A549 (cell line): ENCODE measurements around the gene PNPLA3. TPM values are rescaled to one million over a fixed set of nuclear protein-coding genes. Genes with fewer than 3 reads are reported as not detected.

Source experiments
- ATAC-seq, 2 experiments: fragments of 200-7000 bp in 1 of 2; fragments of >200 bp in 1 of 2; cut with Nextera tagmentation in 1 of 2; cut with Tn5 transposase in 1 of 2; 3 replicates each; pipeline versions ENCODE4 v1.8.0 to v1.9.1; 2018 to 2020; ENCODE audit warnings: mild to moderate bottlenecking in 1 of 2, moderate library complexity in 1 of 2
- CTCF ChIA-PET: fragments of 300-600 bp; sonication (Branson Sonifier 250); formaldehyde crosslinking; extraction: SDS; loops from one replicate; lab custom pipeline; 2021; ENCODE audit warnings: antibody characterized with exemption, inconsistent platforms; lab: Yijun Ruan, JAX
- POLR2A ChIA-PET: fragments of 350-600 bp; formaldehyde crosslinking; extraction: SDS; loops from one replicate; lab custom pipeline; 2021; ENCODE audit warnings: antibody characterized with exemption, inconsistent platforms; lab: Yijun Ruan, JAX
- DNase-seq, 2 experiments: peaks; one replicate each; pipeline versions ENCODE4 v3.0.0 to v3.0.0-alpha.2; 2011 to 2016; ENCODE audit warnings: low read depth in 1 of 2, low spot score in 1 of 2
- FAIRE-seq: peaks from 2 replicates; lab custom pipeline; 2011; peaks lifted over from hg19 to GRCh38; lab: Jason Lieb, UNC
- H3K27ac ChIP-seq, 2 experiments: fragments of >200 bp; sonication (Bioruptor Twin); formaldehyde crosslinking; 3 replicates each; pipeline ENCODE4 v1.5.1; 2016 to 2017
- H3K4me1 ChIP-seq: fragments of >200 bp; sonication (Bioruptor Twin); formaldehyde crosslinking; 3 replicates; pipeline ENCODE4 v1.6.1; 2016
- H3K4me2 ChIP-seq: fragments of >200 bp; sonication (Bioruptor Twin); formaldehyde crosslinking; 3 replicates; pipeline ENCODE4 v1.6.1; 2016
- H3K4me3 ChIP-seq: fragments of >200 bp; sonication (Bioruptor Twin); formaldehyde crosslinking; 3 replicates; pipeline ENCODE4 v1.5.1; 2016
- H3K9me3 ChIP-seq: fragments of >200 bp; sonication (Bioruptor Twin); formaldehyde crosslinking; 3 replicates; pipeline ENCODE4 v1.6.1; 2016
- BCL3 ChIP-seq: fragments of >200 bp; sonication (Bioruptor Twin); formaldehyde crosslinking; IDR thresholded peaks from 3 replicates; pipeline ENCODE4 v1.6.1; 2016
- CEBPB ChIP-seq, 2 experiments: fragments of >200 bp in 1 of 2; sonication (Bioruptor Twin) in 1 of 2; formaldehyde crosslinking in 1 of 2; IDR thresholded peaks; 2 replicates each; pipeline ENCODE4 v1.6.1; 2012 to 2016
- CHD4 ChIP-seq: fragments of 200-600 bp; sonication (generic); IDR thresholded peaks from 2 replicates; pipeline ENCODE4 v1.6.1; 2016; ENCODE audit warnings: antibody characterized with exemption, mild to moderate bottlenecking, borderline replicate concordance
- CTCF ChIP-seq: fragments of >200 bp; sonication (Bioruptor Twin); formaldehyde crosslinking; IDR thresholded peaks from 3 replicates; pipeline ENCODE4 v1.5.1; 2016
- EHF ChIP-seq: fragments of 250-450 bp; sonication (Bioruptor Pico); IDR thresholded peaks from 2 replicates; pipeline ENCODE4 v1.5.0; 2020; ENCODE audit warnings: mild to moderate bottlenecking
- EHMT2 ChIP-seq: fragments of 200-600 bp; sonication (generic); IDR thresholded peaks from 2 replicates; pipeline ENCODE4 v1.6.1; 2016; ENCODE audit warnings: antibody characterized with exemption, low read depth, mild to moderate bottlenecking, moderate library complexity
- EP300 ChIP-seq, 2 experiments: fragments of >200 bp; sonication (Bioruptor Twin); formaldehyde crosslinking; IDR thresholded peaks; 2 replicates in 1 of 2; 3 replicates in 1 of 2; pipeline ENCODE4 v1.6.1; 2016 to 2017
- ESRRA ChIP-seq: fragments of 150-350 bp; IDR thresholded peaks from 2 replicates; pipeline ENCODE4 v1.6.1; 2014; ENCODE audit warnings: mild to moderate bottlenecking, low read length, borderline replicate concordance
- FOXS1 ChIP-seq: fragments of 250-450 bp; sonication (Bioruptor Pico); IDR thresholded peaks from 2 replicates; pipeline ENCODE4 v1.5.0; 2020; ENCODE audit warnings: mild to moderate bottlenecking, moderate library complexity
- GATA3 ChIP-seq: IDR thresholded peaks from 2 replicates; pipeline ENCODE4 v1.6.1; 2012; ENCODE audit warnings: borderline replicate concordance
- HES2 ChIP-seq: fragments of >200 bp; sonication (Bioruptor Twin); formaldehyde crosslinking; IDR thresholded peaks from 2 replicates; pipeline ENCODE4 v1.6.1; 2016
- HMGXB4 ChIP-seq: fragments of 250-450 bp; sonication (Bioruptor Pico); IDR thresholded peaks from 2 replicates; pipeline ENCODE4 v1.5.0; 2021; ENCODE audit warnings: mild to moderate bottlenecking, moderate library complexity, borderline replicate concordance
- KDM5A ChIP-seq: fragments of 200-600 bp; sonication (generic); IDR thresholded peaks from 2 replicates; pipeline ENCODE4 v1.6.1; 2016; ENCODE audit warnings: antibody characterized with exemption, mild to moderate bottlenecking
- MAFK ChIP-seq: fragments of 450-650 bp; IDR thresholded peaks from 2 replicates; pipeline ENCODE4 v1.6.1; 2014; ENCODE audit not compliant: partially characterized antibody
- NFE2L2 ChIP-seq: fragments of 150-350 bp; conservative IDR thresholded peaks from 2 replicates; pipeline ENCODE4 v1.6.1; 2014; ENCODE audit warnings: low read length
- NR3C1 ChIP-seq: fragments of >200 bp; sonication (Bioruptor Twin); formaldehyde crosslinking; IDR thresholded peaks from 3 replicates; pipeline ENCODE4 v1.6.1; 2017
- PBX3 ChIP-seq: IDR thresholded peaks from 2 replicates; pipeline ENCODE4 v1.6.1; 2012
- PHF8 ChIP-seq: fragments of 200-600 bp; sonication (generic); IDR thresholded peaks from 2 replicates; pipeline ENCODE4 v1.6.1; 2016; ENCODE audit warnings: low read depth, mild to moderate bottlenecking, antibody characterized with exemption, moderate library complexity, borderline replicate concordance
- RAD21 ChIP-seq, 2 experiments: fragments of >200 bp in 1 of 2; sonication (Bioruptor Twin) in 1 of 2; formaldehyde crosslinking in 1 of 2; IDR thresholded peaks in 1 of 2; conservative IDR thresholded peaks in 1 of 2; 2 replicates in 1 of 2; 3 replicates in 1 of 2; pipeline ENCODE4 v1.6.1; 2012 to 2018; ENCODE audit warnings: inconsistent platforms in 1 of 2
- RARB ChIP-seq: fragments of 250-450 bp; sonication (Bioruptor Pico); IDR thresholded peaks from 2 replicates; pipeline ENCODE4 v1.8.0; 2021; ENCODE audit warnings: mild to moderate bottlenecking, moderate library complexity
- RCOR1 ChIP-seq: fragments of 150-350 bp; IDR thresholded peaks from 2 replicates; pipeline ENCODE4 v1.6.1; 2014; ENCODE audit warnings: antibody characterized with exemption, low read length, low read depth
- RNF2 ChIP-seq: fragments of 200-600 bp; sonication (generic); IDR thresholded peaks from 2 replicates; pipeline ENCODE4 v1.6.1; 2016; ENCODE audit warnings: low read depth, mild to moderate bottlenecking, antibody characterized with exemption, moderate library complexity, borderline replicate concordance
- SMC3 ChIP-seq: fragments of >200 bp; sonication (Bioruptor Twin); formaldehyde crosslinking; IDR thresholded peaks from 3 replicates; pipeline ENCODE4 v1.6.1; 2018; ENCODE audit warnings: inconsistent platforms
- SREBF2 ChIP-seq: fragments of 450-650 bp; IDR thresholded peaks from 2 replicates; pipeline ENCODE4 v1.6.1; 2014; ENCODE audit warnings: mild to moderate bottlenecking, moderate library complexity
- TFCP2L1 ChIP-seq: fragments of 250-450 bp; sonication (Bioruptor Pico); IDR thresholded peaks from 2 replicates; pipeline ENCODE4 v1.5.0; 2021; ENCODE audit warnings: mild to moderate bottlenecking
- TP53 ChIP-seq: fragments of 250-450 bp; sonication (Bioruptor Pico); IDR thresholded peaks from 2 replicates; pipeline ENCODE4 v1.5.0; 2021; ENCODE audit warnings: mild to moderate bottlenecking, moderate library complexity
- ZC3H11A ChIP-seq: fragments of 450-650 bp; IDR thresholded peaks from 2 replicates; pipeline ENCODE4 v1.6.1; 2014; ENCODE audit warnings: antibody characterized with exemption, mild to moderate bottlenecking
- ZNF302 ChIP-seq: fragments of 250-450 bp; sonication (Bioruptor Pico); IDR thresholded peaks from 2 replicates; pipeline ENCODE4 v1.9.0; 2021; ENCODE audit warnings: inconsistent platforms, mild to moderate bottlenecking, moderate library complexity
- ZSCAN20 ChIP-seq: fragments of 250-450 bp; sonication (Bioruptor Pico); IDR thresholded peaks from 2 replicates; pipeline ENCODE4 v1.8.0; 2022; ENCODE audit warnings: mild to moderate bottlenecking, moderate library complexity
- WGBS: methylation state at CpG from one replicate; pipeline ENCODE4 v1.1.6; 2017; ENCODE audit errors: missing lambda C conversion rate; 5-methylcytosine and 5-hydroxymethylcytosine counted together
- polyA plus RNA-seq, 4 experiments: library from polyadenylated mRNA; depleted of rRNA in 3 of 4; stranded (reverse); fragments of >200 nt; fragmentation: RNase III in 1 of 4; extraction: RNeasy Plus Mini Kit Qiagen cat#74134 plus additional on column Dnase treatment in 1 of 4; gene quantifications; 2 replicates in 3 of 4; 3 replicates in 1 of 4; pipeline ENCODE4 v1.2.3, GENCODE V29; 2011 to 2017

PNPLA3 gene
- polyA plus RNA-seq, 2 of the 4 experiments (the other 2 are of a cell fraction) = 1.3 to 1.8 TPM

- POLR2A ChIA-PET = interaction anchor here (1.0 kb wide), 1 partner anchor 62 kb away, joined by 3 read pairs; no protein-coding TSS in a partner anchor
- no peak for FAIRE-seq
- Histone ChIP-seq H3K27ac (no peak overlapping the region), H3K4me2 (no peak overlapping the region), H3K4me1 (no peaks in the 10 kb centered on the region), H3K4me3 (no peak overlapping the region)
- no peak for DNase-seq
- CTCF ChIA-PET = interaction anchor here (0.5 to 6.5 kb wide), 30 partner anchors 8 to 759 kb away, joined by 3 to 97 read pairs (median 4); no protein-coding TSS in a partner anchor
- ATAC-seq = no peak
- TF ChIP-seq HES2 = no peak
- no peak for TF ChIP-seq CEBPB (IDR thresholded peaks at IDR 0.05)
- no peak for TF ChIP-seq RNF2
- no peak for TF ChIP-seq MAFK
- no peak for TF ChIP-seq EHF (CRISPR knock-in tag)
- TF ChIP-seq, all 56 proteins: peak for 0
- no peaks in the 10 kb centered on the region for H3K9me3 ChIP-seq
- WGBS = 28% methylated on average over 4 of the region's 17 CpGs
Measured at GRCh38 chr22:43883719-43884415, 39.7 kb upstream of the PNPLA3 start.

- no peak for TF ChIP-seq RNF2
- TF ChIP-seq RCOR1 = no peak
- peak; percentile 54 to 58 for TF ChIP-seq RAD21 (conservative IDR thresholded peaks at IDR 0.05 in 1 of 2, IDR thresholded peaks at IDR 0.05 in 1 of 2)
- TF ChIP-seq RARB (CRISPR knock-in tag) = no peak
- TF ChIP-seq CHD4 = no peak
- TF ChIP-seq BCL3 = no peak
- no peak for TF ChIP-seq ZNF302 (CRISPR knock-in tag)
- no peak for TF ChIP-seq TFCP2L1 (CRISPR knock-in tag)
- TF ChIP-seq SREBF2 = no peak
- no peak for TF ChIP-seq HMGXB4 (CRISPR knock-in tag)
- no peak for TF ChIP-seq NFE2L2
- no peak for TF ChIP-seq EHMT2
- no peak for TF ChIP-seq PHF8
- peak; percentile 50 for TF ChIP-seq SMC3
- peak; percentile 58 for TF ChIP-seq CTCF
- TF ChIP-seq GATA3 = no peak
- no peak for TF ChIP-seq ESRRA
- TF ChIP-seq TP53 (CRISPR knock-in tag) = no peak
- TF ChIP-seq FOXS1 (CRISPR knock-in tag) = no peak
- TF ChIP-seq ZSCAN20 = no peak
- no peak for TF ChIP-seq NR3C1
- no peak for TF ChIP-seq KDM5A
- no peak for TF ChIP-seq PBX3
- TF ChIP-seq EP300 (IDR thresholded peaks at IDR 0.05) = no peak
- no peak for TF ChIP-seq ZC3H11A
- TF ChIP-seq, all 56 proteins: peak for 3
- H3K4me1 ChIP-seq = no peaks in the 10 kb centered on the region
- ChIA-PET CTCF (interaction anchor here (0.6 to 6.5 kb wide), 30 partner anchors 9 to 740 kb away, joined by 3 to 97 read pairs (median 4); no protein-coding TSS in a partner anchor), POLR2A (interaction anchor here (0.6 kb wide), 1 partner anchor 698 kb away, joined by 5 read pairs; no protein-coding TSS in a partner anchor)
- FAIRE-seq = no peak
- DNase-seq = peak; percentile 48 to 57
- peak; percentile 63 to 80; a peak in 5 of 6 replicates for ATAC-seq
- no peak overlapping the region for H3K4me3 ChIP-seq
- 34% methylated on average over 12 of the region's 18 CpGs for WGBS
- H3K9me3 ChIP-seq = no peaks in the 10 kb centered on the region
- no peak overlapping the region for H3K27ac ChIP-seq
- H3K4me2 ChIP-seq = no peak overlapping the region
Measured at GRCh38 chr22:43884600-43885318, 38.8 kb upstream of the PNPLA3 start.
